Stimulated activated CD4-positive, alpha-beta T cell treated with anti-CD3 and anti-CD28 coated beads, Interleukin-12 subunit alpha, Interleukin-12 subunit beta, amount 100 ng/mL, for 24 hours (primary cell): ENCODE results near the gene SRRT.
A peak's percentile ranks its signal among the peaks of the same experiment; 100 is the strongest.

Experiments
- DNase-seq, 2 experiments: peaks; one replicate each; pipeline ENCODE4 v3.0.0-alpha.2; 2020; ENCODE audit warnings: low read depth in 2 of 2

The SRRT gene, protein sequence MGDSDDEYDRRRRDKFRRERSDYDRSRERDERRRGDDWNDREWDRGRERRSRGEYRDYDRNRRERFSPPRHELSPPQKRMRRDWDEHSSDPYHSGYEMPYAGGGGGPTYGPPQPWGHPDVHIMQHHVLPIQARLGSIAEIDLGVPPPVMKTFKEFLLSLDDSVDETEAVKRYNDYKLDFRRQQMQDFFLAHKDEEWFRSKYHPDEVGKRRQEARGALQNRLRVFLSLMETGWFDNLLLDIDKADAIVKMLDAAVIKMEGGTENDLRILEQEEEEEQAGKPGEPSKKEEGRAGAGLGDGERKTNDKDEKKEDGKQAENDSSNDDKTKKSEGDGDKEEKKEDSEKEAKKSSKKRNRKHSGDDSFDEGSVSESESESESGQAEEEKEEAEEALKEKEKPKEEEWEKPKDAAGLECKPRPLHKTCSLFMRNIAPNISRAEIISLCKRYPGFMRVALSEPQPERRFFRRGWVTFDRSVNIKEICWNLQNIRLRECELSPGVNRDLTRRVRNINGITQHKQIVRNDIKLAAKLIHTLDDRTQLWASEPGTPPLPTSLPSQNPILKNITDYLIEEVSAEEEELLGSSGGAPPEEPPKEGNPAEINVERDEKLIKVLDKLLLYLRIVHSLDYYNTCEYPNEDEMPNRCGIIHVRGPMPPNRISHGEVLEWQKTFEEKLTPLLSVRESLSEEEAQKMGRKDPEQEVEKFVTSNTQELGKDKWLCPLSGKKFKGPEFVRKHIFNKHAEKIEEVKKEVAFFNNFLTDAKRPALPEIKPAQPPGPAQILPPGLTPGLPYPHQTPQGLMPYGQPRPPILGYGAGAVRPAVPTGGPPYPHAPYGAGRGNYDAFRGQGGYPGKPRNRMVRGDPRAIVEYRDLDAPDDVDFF

DNA sequence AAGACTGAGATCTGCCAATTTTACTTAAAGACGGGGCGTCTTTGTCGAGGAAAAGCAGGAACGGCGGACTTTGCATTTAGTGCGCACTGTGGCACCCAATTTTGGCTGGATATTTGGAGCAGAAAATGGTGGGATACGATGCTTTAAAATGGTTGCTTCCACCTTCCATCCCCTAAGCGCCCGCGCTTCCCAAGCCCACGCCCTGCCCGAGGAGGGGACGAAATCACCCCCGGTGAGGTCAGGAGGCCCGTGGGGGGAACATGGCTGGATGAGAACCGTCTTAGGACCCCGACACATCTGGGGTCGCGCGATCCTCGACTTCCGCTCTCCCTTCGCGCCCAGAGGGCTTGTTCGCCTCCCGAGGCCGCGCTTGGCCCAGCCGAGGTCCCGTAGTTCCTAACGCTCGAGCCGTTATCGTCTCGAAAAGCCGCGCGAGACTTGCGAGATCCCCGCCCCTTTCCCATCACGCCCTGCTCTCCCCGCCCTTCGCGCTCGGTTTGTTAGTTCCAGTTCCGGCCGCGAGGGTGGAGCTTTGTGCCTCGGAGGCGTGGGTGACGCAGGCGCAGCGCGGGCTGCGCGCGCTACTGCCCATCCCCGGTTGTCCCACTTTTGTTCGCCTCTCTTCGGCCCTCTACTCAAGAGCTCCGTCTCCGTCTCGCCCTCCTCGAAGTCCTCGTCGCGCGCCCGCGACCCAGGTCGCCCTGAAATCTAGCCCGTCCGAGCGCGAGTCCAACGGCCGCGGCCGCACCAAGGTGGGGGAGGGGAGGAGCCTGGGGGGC is at the start of gene SRRT:
Gene SRRT (plus strand): TSS at position 527 of the 779 bp plus-strand sequence. CDS start 488 bp downstream, outside the sequence.
- peak; percentile 96 to 98 for DNase-seq

DNA sequence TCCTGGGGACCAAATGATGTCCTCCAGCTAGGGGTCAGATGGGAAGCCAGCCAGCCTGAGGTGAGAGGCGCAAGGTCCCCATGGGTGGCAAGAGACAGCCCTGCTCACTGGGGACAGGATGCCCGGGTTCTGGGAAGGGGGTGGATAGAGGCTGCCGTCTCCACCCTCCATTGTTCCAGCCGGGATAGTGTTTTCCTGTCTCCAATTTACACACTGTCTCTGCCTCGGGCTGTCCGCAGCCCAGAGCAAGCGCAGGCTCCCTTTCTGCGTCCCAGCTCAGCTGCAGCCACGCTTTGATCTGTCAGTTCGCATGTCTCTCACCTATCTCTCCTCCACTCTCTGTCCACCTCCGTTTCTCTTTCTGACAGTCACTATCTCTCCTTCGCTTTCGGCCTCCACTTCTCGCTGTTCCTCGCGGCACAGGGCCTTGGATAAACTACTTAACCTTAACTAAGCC is 49.7 kb upstream of the SRRT start:
- DNase-seq: no peak

DNA sequence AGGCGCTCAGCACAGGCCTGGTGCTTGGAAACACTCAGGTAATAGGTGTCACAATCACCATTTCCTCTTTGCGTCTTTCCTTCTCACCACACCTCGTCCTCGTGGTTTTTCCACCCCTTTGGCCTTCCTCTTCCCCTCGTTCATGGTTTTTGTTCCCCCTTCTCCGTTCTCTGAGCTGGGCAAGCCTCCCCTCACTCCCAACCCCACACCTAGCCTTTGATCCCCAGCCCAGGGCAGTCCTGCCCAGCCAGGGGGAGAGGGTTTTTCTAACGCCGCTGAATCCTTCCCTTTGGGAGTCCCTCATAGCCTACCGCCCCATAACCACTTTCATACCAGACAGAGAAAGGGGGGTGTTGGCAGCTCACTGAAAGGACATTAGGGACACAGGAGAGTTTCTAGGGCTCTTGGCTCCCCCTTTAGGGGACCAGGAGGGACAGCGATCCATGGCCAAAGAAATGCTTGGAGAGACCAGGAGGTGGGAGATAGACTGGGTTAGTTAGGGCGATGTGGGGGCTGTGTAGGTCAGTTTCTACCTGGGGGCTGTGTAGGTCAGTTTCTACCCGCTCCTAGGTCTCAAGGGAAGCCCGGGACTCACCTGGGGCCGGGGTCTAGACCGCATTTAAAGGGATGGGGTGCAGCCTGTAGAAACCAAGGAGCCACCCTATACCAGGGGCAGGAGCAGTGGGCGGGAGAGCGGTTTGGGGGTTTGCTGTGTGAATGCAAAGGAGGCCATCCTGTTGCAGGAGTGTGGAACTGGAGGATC is 49.0 kb upstream of the SRRT start:
- no peak for DNase-seq

DNA sequence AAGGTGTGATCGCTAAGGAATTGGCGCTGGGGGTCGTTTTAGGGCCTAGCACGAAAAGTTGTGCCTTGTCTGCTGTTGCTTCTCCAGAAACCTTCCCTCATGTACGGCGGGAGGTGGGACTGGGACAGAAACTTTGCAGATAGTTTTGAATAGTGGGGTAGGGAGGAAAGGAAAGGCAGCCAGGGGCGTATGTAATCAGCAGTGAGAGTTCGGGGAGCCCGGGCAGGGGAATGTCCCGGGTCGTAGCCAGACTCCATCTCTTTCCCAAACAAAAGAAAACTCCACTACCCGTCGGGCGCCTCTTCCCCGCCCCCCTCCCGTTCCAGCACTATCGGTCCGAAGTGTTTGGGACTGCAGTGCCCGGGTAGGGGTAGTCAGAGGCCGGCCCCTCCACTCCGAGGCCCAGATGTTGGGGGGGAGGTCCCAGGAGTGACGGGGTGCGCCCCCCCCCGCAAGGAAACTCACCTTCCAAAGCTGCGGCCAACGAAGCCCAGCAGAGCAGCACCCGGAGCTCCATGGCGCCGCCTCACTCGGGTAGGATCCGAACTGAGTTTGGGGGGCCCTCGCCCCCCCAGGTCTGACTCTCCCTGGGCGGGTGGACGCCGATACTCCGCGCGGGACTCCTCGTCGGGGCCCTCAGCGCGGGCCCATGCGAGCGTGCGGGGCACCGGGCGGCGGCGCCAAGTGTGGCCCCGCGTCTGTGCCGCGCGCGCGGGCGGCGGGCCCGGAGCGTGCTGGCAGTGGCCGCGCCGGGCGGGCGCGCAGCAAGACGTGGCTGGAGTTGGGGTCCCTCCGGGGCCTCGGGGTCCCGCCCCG is 48.2 kb upstream of the SRRT start:
- DNase-seq: no peak

DNA sequence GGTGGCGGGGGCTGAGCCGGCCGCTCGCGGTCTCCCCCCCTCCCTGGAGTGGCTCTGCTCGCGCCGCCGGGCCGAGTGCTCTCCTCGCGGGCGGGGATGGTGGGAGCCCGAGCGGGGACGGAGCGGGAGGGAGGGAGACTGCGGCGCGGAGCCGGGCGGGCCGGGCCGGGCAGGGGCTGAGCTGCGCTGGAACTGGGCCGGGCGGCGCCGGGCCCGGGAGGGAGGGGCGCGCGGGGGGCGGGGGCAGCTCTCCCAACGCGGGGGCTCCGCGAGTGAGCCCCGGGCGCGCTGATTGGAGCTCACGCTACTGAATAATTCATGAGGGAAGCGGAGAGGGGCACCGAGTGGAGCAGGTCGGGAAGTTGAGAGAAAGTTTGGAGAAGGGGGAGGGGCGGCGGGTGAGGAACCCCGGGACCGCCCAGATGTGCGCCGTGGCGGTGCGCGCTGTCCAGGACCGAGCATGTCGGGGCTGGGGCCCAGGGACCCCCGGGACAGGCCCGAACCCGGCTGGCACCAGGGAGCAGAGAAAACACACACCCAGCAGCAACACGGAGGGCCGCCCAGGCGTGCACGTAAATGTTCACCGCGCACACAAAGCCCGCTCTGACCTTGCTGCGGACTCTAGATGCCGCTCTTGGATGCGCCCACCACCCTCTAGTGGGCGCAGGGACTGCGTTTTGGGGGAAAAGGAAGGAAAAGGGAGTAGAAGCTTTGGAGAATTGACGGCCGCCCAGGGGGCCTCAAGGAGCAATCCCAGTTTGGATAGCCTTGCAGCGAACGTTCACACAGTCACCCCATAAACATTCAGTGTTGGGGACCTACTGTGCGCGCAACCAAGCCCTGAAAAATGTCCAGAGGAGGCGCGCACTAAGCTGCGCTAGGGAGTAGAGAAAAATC is 47.3 kb upstream of the SRRT start, which contains the start of gene EPHB4:
Gene EPHB4 (minus strand): TSS at position 194 of the 897 bp plus-strand sequence. CDS start 493 bp downstream, outside the sequence.
- DNase-seq: no peak

DNA sequence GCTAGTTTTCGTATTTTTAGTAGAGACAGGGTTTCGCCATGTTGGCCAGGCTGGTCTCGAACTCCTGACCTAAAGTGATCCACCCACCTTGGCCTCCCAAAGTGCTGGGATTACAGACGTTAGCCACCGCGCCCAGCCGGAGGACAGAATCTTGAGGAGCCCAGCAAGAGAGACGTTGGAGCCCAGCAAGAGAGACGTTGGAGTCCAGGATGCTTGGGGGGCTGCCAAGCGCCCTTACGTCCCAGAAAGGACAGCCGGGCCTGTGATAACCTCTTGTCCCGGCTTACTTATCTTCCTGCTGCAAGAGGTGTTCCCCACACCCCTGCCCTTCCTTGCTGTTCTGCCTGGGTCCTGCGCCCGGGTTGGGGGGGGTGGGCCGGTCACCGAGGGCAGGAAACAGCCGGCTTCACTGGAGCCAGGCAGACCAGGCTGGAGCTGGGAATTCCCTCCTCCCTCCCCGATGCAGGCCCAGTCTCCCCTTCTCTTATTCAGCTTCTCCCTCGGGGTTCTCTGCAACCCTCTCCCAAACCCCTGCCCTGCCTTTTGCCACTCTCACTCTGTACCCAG is 45.7 kb upstream of the SRRT start:
- no peak for DNase-seq

DNA sequence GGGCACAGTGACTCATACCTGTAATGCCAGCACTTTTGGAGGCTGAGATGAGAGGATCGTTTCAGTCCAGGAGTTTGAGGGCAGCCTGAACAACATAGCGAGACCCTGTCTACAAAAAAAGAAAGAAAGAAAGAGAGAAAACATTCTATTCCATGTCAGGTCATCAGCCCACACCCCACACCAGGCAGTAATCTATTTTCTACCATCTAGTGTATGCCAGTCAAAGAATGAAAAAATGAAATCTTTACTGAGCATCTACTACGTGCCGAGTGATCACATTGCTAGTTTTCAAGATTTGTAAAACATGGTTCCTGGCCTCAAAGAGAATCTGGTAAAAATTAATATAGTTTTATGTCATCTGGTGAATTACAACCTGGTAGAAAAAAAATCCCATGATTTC is 44.5 kb upstream of the SRRT start:
- no peak for DNase-seq

DNA sequence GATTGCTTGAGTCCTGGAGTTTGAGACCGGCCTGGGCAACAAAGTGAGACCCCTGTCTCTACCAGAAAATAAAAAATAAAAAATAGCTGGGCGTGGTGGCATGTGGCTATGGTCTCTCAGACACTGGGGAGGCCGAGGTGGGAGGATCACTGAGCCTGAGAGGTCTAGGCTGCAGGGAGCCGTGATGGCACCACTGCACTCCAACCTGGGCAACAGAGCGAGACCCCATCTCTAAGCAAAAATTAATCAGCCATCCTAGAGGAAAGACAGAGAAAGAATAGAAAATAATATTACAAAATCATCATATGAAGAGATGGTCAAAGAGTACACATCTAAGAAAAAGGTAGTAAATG is 42.6 kb upstream of the SRRT start:
- no peak for DNase-seq

DNA sequence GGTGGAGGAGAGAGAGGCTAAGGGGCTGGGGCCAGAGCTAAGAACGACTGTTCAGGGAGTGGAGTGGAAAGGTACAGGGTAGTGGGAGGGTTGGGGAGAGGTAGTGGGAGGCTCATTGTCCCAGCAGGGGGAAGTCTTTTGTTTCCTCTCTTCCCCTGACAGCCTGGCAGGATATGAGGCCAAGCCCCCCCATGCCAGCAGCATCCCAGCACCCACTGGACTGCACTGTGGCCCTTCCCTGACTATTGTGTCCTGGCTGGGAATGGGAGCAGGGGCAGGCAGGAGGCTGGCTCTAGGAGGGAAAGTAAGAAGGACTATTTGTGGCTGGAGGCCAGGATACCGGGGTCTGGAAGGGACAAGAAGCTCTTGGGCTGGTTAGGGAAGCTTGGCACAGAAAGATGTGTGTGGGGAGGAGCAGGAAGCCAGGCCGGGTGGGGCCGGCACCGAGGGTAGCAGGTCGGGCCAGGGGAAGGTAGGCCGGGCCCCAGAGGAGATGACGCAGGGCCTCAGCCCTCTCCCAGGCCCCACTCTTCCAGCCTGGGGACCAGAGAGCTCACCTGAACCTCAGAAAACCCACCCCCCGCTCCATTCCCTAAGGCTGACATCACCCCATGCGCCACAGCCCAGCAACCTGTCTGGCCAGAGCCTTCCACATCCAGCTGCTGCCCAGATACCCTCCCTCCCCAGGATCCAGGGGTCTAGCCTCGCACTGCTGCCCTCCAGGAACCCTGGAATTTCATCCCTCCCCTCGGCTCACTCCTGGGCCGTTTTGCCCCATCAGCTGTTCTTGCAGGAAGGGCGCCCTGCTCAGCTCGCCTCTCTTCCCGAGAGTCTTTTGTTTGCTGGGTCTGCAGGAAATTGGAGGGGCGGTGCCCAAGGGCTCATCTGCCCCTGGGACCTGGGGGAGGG is 38.7 kb upstream of the SRRT start:
- no peak for DNase-seq

DNA sequence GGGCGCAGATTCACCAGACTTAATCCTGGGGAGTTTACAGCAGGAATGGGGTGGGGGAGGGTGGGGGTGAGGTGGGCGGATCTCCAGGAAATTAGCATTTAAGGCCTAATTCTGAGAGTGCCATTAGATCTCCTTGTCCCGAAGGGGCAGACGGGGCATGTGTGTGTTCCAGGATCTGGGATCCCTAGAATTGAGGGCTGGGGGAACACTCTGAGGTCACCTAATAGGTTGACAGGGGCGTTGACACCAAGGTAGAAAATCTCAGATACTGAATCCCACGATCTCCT is 38.1 kb upstream of the SRRT start:
- no peak for DNase-seq

DNA sequence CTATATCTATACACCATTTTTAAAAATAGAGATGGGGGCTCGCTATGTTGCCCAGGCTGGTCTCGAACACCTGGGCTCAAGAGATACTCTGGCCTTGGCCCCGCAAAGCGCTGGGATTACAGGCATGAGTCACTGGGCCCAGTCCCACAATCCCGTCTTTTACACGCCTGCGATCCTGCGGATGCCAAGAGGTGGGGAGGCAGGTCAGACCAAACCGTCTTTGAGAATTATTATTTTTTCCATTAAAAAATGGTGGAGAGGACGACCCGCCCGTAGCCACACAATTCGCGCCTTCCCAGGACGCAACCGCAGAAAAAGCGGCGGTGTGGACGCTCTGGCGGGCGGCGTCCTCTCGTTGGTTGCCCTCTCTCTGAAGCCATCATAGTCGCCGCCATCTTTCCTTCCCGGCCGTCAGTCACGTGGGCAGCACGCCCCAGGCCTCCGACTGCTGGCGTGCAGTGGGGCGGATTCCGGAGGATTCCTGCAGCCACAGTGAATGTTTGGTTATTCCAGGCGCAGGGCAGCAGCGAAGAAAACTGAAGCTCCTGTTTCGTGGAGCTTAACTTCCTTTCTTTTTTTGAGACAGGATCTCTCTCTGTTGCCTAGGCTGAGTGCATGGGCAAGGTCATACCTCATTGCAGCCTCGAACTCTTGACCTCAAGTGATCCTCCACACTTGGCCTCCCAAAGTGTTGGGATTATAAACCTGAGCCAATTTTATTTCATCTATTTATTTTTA is 37.6 kb upstream of the SRRT start:
- DNase-seq: peak; percentile 71 to 74

DNA sequence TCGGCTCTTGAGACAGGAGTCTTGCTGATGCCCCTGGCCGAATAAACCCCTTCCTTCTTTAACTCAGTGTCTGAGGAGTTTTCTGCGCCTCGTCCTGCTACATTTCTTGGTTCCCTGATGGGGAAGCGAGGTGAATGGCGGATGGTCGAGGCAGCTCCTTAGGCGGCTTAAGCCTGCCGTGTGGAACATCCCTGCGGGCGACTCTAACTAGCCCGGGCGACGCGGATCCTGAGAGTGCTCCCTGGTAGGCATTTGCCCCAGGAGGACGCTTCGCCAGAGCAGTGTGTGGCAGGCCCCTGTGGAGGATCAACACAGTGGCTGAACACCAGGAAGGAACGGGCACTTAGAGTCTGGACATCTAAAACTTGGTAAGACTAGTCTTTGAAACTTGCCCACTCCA is 35.5 kb upstream of the SRRT start:
- DNase-seq: no peak

DNA sequence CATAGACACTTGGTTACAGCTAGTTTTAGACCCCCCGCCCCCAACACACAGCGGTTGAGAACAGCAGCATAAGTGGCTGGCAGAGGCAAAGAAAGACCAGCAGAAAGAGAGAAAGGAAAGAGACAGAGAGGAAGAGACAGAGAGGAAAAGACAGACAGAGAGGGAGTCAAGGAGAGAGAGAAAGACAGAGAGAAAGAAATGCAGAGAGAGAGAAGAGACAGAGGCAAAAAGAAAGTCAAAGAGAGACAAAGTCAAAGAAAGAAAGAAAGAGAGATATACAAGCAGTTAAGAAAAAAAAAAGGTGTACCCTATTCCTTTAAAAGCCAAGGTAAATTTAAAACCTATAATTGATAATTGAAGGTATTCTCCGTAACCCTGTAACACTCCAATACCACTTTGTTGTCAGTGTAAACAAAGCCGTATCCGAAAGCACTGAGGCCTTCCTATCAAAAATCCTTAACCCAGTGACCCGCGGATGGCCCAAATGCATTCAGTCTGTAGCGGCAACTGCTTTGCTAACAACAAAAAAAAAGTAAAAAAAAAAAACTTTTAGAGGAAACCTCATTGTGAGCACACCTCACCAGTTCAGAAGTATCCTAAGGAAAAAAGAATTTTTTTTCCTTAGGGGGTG is 34.3 kb upstream of the SRRT start:
- DNase-seq: no peak

DNA sequence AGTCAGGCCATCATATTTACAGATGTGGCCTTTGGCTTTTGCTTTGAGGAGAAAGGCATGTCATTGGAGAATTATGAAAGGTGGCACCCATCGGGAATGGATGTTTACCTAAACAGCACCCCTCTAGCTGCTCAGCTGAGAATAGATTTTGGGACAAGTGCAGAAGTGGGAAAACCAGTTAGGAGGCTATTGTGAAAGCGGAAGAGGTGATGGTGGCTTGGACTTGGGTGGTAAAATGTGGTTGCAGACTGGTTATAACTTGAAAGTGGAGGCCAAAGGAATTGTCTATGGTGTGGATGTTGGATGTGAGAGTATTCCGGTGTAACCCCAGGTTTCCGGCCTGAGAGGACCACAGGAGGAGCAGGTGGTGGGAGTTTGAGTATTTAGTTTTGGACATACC is 27.5 kb upstream of the SRRT start:
- no peak for DNase-seq

DNA sequence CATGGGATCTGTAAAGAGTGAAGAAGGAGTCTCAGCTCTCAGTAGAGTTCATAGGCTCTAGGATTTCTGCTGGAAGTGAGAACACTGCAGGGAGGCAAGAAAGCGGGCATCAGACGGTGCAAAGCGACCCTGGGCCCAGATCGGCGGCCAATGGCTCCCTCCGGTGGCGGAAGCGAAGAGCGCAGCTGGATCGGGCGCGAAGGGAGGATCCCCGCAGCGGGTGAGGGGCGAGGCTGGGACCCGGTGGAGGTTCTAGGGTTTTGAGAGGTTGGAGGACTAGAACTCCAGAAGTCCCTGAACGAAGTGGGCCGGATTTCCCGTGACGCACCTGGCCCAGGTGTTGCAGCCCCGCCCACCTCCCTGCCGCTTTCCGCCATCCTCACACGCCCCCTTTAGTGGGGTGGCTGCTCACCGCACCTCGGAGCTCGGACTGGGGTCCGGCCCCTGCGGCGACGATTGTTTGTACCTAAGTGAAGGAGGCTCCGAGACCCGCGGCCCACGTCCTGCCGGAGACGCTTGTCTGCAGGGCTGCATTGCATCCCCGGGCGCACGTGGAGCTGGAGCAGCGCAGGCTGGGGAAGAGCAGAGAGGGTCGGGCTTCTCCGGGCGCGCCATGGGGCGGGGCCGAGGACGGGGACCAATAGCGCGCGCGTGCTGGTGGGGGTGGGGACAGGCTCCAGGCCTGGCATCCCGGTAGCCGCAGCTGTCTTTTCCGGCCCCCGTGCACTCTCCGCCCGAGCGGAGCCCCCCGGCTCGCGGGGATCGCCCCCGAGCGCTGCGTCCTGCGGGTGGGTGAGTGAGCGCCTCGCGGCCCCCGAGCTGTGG is 22.6 kb upstream of the SRRT start, which contains the start of gene SLC12A9:
Gene SLC12A9 (plus strand): TSS at position 666 of the 825 bp plus-strand sequence. CDS start 1,485 bp downstream, outside the sequence.
- DNase-seq: peak; percentile 74 to 85
